KG1 (cell line): ENCODE data around the gene MAP2K3.
"Not testable (repeated sequence)": the region's sequence is repeated elsewhere in the genome, so short reads cannot be mapped to it uniquely, and the experiment has no call there.

Experiments
- DNase-seq: peaks from one replicate; lab custom pipeline; 2025; lab: John Stamatoyannopoulos, UW

MAP2K3 gene

DNA sequence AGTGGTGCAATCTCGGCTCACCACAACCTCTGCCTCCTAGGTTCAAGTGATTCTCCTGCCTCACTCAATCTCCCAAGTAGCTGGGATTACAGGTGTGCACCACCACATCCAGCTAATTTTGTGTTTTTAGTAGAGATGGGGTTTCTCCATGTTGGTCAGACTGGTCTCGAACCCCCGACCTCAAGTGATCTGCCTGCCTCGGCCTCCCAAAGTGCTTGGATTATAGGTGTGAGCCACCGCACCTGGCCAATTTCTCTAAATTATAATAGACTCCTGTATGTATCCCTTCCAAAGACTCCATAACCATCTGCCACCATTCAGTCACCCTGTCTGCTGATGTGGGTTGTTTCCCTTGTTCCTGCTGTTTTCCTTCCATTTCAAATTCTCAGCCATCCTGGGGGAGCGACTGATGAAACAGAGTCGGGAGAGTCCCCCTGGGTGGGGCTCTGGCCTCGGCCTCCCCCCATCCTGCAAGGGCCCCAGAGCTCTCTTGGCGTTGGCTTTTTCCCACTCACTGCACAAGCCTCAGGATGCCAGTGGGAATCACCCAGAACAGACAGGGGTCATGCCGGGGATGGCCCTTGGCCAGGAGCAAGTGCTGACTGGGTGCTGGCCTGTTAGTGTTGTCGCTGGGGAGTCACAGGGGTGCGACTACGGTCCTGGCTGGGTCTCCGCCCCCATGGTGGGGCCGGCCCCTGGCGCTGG, 25.7 kb downstream of the MAP2K3 start:
- not testable (repeated sequence) for DNase-seq

- DNase-seq, result not testable (repeated sequence)
Observed at GRCh38 chr17:21310766-21311602, 26.5 kb downstream of the MAP2K3 start.

DNA sequence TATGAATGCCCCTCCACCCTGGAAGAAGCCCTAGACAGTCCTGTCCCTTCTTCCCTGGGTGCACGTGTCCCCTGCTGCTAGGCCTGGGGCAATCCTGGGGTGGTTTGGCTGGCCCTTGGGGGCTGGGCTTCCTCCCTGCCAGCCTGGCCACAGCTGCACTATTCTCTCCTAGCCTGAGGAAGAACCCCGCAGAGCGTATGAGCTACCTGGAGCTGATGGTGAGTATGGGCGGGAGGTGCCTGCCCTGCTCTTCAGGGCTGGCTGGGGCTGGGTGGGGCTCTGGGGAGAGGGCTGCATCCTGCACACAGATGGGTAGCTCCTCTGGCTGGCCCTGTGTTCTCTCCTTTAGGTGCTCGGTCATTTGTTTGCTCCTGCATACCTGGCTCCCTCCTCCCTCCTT, 28.8 kb downstream of the MAP2K3 start:
- DNase-seq, result no peak

- DNase-seq, result not testable (repeated sequence)
Observed at GRCh38 chr17:21313761-21314160, 29.2 kb downstream of the MAP2K3 start.

DNA sequence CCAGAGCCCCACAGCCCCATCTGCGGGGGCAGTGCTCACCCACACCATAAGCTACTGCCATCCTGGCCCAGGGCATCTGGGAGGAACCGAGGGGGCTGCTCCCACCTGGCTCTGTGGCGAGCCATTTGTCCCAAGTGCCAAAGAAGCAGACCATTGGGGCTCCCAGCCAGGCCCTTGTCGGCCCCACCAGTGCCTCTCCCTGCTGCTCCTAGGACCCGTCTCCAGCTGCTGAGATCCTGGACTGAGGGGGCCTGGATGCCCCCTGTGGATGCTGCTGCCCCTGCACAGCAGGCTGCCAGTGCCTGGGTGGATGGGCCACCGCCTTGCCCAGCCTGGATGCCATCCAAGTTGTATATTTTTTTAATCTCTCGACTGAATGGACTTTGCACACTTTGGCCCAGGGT, 29.8 kb downstream of the MAP2K3 start:
- not testable (repeated sequence) for DNase-seq

GRCh38 chr17:21314701-21315111, 30.2 kb downstream of the MAP2K3 start:
- not testable (repeated sequence) for DNase-seq

GRCh38 chr17:21315246-21316000, 30.9 kb downstream of the MAP2K3 start:
- DNase-seq, result not testable (repeated sequence)

GRCh38 chr17:21316212-21316886, 31.8 kb downstream of the MAP2K3 start:
- not testable (repeated sequence) for DNase-seq

DNA sequence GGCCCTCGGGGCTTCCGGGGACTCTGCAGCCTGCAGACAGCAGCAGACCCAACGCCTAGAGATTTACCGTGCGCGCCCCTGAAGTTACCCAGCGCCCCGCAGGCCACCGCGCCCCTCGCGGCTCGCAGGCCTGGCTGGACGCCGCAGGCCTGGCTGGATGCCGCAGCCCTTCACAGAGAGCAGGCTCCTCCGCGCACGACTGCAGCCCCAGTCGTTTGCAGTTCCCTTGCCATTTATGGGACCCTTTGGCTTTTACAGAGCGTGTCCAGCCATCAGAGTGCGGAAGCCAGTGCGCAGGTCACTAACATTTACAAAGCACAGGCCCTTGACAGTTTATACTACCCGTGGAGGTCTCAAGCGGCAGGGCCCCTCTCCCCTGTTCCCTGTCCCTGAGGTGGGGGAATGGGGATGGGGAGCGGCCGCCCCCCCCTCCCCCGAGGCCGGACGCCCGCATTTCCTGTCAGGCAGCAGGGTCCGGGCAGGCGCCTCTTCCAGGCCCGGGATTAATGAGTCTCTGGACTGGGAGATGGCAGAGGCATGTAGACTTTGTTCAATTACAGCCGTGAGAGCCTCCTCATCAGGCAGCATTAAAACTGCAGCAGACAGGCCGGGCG, 32.5 kb downstream of the MAP2K3 start:
- DNase-seq, result not testable (repeated sequence)

DNA sequence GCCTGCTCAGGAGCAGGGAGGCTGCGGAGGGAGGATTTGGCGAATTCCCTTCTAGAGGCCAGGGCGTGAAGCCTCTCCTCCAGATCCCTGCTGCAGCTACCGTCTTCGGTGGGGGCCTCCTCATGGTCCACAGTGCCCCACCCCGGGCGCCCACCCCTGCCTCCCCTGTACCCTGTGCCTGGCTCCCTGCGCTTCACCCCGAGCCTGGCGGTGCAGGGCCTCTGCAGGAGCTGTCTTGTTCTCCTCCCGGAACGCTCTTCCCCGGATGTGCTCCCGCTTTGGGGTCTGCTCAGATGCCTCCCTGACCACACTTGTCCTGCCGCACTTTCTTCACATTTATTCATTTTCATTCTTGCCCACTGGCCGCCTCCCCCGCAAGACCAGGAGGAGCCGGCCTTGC, 33.3 kb downstream of the MAP2K3 start:
- DNase-seq, result not testable (repeated sequence)

DNA sequence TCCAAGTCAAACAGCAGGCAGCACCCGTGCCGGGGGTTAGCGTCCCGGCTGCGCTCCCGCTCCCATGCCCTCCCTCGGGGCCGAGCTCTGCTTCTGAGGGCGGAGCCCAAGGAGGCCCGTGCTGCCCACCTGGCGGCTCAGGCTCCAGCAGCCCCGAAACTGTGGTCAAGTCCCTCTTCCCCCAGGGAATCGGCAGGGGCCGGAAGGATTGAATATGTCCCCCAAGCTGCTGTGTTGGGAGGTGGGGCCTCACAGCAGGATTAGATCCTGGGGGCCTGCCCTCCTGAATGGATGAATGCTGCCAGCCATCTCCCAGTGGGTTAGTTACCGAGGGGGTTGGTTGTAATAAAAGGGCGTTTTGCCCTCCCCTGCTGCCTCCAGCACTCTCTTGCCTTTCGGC, 33.9 kb downstream of the MAP2K3 start:
- DNase-seq, result no peak

GRCh38 chr17:21318856-21319255, 34.3 kb downstream of the MAP2K3 start:
- DNase-seq, result not testable (repeated sequence)

GRCh38 chr17:21319256-21319655, 34.7 kb downstream of the MAP2K3 start:
- DNase-seq, result not testable (repeated sequence)

DNA sequence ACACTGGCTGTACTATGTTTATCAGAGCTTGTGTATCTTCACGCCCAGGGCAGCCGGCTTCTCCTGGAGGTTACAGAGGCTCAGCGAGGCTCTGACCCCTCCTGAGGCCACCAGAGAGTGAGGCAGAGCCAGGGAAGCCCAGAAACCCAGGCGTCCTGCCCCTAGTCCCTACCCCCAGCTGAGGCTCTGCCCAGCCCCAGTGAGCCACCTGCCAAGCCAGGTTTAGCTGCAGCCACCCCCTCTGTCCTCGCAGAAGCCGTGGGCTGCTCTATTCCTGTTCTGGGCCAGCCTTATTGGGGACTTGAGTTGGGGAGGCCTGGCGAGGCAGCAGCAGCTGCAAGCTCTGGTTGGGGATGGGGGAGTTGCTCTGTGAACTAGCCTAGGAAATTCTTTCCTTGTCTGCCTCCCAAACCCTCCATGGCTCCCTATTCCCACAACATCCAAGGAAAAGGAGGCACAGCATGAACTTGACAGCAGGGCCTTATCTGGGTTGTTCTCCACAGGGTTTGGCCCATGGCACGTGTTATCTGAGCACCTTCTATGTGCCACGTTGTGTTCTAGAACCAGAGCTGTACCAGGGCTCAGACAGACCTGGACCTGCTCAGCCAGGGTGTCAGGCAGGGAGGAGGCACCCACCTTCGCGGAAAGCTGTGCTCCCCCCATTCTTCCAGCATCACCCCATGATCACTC, 35.3 kb downstream of the MAP2K3 start:
- not testable (repeated sequence) for DNase-seq

- not testable (repeated sequence) for DNase-seq
Observed at GRCh38 chr17:21320430-21320829, 35.9 kb downstream of the MAP2K3 start.

DNA sequence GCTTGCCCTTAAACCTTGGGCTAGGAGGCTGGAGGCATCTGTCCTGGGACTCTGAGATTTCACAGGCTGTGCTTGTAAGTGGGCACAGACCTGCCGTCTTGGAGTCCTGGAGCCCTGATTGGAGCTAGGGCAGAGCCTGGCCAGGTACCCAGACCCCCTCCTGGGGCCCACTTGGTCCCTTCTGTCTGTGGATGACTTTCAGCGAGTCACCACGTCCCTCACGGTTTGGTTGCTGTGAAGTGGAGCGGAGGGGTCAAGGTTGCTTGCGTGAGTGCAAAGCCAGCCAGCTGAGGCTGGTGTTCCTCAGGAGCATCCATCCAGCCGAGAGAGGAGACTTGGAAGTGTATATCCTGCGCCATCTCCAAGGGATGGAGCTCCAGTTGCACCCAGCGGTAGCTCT, 36.5 kb downstream of the MAP2K3 start:
- DNase-seq, result not testable (repeated sequence)

DNA sequence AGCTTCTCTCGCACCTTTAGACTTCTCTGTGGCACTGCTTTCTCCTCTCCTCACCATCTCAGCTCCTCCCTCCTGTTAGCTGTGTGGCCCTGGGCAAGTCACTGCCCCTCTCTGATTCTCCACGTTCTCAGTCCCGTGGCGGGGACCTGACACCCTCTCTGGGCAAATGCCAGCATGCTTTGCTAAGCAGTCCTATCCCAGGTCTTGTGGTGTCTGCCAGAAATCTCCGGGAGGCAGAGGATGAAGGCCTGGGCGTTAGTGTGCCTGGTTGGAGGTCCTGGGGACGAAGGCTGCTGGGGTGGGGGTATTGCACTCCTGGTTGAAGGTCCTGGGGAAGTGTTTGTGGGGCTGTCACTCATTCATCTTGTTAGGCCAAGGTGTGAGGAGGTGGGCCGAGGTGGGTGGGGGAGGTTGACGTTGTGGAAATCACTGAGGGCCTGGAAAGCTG, 37.3 kb downstream of the MAP2K3 start:
- DNase-seq, result not testable (repeated sequence)

DNA sequence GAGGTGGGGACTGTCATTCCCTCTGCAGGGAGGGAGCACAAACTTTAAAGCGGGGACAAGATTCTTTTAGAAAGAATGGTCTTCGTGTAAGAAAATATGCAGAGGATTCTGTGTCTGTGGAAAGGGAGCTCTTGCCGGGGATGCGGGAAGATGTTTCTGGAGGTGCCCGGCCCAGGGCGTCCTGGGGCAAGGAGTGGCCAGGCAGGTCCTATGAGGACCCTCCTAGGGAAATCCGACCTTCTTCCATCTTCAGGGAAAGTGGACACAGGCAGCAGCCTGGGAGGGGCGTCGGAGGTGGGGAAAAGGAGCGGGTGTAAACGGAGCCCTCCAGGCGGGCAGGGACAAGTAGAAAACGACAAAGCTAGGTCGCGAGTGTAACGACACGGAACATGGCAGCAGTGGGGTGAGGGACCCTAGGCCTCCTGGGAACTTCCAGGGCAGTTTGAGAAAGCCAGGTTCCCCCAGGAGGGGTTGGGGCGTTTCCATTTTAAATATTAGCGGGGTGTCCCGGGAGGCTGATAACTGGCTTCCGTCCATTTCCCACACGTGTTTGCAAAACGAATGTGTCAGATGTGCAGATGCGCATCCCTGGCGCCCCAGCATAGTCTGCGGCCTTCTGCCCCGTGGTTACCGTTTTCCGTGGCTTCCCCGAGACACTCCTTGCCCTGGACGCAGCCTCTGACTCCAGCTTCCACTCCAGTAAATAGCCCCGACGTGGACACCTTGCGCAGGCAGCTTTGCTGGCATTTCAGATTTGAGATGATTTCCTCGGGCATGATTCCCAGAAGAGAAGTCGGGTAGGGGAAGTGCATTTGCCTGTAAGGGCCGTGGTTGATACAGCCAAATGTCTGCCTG, 39.0 kb downstream of the MAP2K3 start:
- DNase-seq, result not testable (repeated sequence)

- not testable (repeated sequence) for DNase-seq
Observed at GRCh38 chr17:21324741-21325140, 40.2 kb downstream of the MAP2K3 start.

GRCh38 chr17:21327921-21328320, 43.4 kb downstream of the MAP2K3 start:
- not testable (repeated sequence) for DNase-seq
